ENCODE results near the gene TIMM29.

TIMM29 gene

DNA sequence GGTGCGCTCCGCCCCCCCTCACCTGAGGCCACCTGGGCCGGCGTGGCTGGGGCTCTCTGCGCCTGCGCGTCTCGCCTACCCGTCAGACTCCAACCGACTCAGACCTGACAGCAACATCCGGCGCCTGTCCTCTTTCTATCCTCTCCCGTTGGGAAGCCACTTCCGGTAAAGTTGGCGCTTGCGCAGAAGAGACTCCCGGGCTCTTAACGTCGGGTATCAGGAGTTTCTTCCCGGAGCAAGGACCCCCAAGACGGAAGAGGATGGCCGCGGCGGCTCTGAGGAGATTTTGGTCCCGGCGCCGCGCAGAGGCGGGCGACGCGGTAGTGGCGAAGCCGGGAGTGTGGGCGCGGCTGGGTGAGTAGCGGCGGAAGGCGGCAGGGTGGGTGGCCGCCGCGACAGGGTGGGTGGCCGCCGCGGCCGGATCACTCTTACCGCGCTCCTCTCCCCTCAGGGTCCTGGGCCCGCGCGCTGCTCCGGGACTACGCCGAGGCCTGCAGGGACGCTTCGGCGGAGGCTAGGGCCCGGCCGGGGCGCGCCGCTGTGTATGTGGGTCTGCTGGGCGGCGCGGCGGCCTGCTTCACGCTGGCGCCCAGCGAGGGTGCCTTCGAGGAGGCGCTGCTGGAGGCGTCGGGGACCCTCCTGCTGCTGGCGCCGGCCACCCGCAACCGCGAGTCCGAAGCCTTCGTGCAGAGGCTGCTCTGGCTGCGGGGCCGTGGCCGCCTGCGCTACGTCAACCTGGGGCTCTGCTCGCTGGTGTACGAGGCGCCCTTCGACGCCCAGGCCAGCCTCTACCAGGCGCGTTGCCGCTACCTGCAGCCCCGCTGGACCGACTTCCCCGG, at the start of gene TIMM29, which contains the start of gene YIPF2:
Gene TIMM29, plus strand, starts transcription at position 249 of the 839 bp plus-strand sequence. Its CDS starts 12 bp downstream, at position 261.
Gene YIPF2, minus strand, starts transcription at position 77 of the 839 bp plus-strand sequence. CDS start 229 bp downstream, outside the sequence.
- DNase-seq (ENCODE audit: low read depth), result peak; percentile 91

DNA sequence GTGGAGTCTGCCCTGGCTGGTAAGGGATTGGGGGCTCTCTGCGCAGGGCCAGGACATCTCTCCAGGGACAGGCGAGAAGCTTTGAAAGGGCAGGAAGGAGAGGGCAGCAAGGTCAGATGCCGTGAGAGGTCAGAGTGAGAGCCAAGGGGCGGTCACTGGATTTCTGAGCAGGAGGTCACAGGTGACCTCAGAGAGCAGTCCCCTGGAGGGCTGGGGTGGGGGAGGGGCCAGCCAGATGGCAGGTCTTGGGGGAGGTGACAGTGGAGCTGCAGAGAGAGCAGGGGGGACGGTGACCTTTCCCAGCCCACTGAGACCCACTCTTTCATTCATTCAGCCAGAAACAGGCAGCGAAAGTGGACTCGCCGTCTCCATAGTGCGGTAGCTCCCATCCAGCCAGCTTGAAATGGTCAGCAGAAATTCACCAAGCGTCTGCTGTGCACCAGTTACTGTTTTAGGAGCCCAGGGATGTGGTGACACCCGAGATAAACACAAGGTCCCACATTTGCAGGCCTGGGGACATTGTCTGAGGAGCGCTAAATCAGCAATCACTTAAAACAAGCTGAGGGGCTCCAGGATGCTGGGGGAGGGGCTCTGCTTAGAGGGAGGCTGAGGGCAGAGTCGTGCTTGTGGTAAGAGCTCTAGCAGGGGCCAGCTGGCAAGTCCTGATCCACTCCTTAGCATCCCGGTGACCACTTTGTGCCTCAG, 47.1 kb upstream of the TIMM29 start:
- no peak for DNase-seq (ENCODE audit: low read depth)

DNA sequence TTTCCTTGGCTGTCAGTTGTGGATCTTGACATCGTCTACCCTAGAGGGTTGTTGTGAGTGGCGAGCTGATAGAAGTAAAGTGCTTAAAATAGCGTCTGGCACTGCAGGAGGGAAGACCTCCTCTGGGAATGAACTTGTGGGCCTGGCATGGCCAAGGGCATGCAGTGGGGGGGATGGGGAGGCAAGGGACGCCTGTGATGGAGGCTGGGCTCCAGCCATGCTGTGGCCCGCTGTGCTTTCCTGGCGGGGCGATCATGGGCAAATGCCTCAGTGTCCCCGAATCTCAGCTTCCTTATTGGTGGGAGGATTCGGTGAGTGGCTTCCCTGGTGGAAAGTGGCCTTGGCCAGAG, 46.5 kb upstream of the TIMM29 start:
- DNase-seq (ENCODE audit: low read depth), result no peak

DNA sequence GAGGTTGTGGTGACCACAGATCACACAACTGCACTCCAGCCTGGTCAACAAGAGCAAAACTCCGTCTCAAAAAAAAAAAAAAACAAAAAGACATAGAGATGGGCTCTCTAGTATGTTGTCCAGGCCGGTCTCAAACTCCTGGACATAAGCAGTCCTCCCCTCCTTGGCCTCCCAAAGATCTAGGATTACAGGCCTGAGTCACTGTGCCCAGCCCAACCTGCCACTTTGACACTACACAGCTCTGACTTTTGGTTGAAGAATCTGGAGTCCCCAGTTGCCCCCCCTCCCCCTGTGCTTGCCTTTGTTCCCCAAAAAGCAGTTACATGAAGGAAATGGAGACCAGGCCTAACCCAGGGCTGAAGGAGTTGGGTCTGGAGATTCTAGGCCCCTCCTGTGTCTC, 44.3 kb upstream of the TIMM29 start:
- DNase-seq (ENCODE audit: low read depth), result no peak

DNA sequence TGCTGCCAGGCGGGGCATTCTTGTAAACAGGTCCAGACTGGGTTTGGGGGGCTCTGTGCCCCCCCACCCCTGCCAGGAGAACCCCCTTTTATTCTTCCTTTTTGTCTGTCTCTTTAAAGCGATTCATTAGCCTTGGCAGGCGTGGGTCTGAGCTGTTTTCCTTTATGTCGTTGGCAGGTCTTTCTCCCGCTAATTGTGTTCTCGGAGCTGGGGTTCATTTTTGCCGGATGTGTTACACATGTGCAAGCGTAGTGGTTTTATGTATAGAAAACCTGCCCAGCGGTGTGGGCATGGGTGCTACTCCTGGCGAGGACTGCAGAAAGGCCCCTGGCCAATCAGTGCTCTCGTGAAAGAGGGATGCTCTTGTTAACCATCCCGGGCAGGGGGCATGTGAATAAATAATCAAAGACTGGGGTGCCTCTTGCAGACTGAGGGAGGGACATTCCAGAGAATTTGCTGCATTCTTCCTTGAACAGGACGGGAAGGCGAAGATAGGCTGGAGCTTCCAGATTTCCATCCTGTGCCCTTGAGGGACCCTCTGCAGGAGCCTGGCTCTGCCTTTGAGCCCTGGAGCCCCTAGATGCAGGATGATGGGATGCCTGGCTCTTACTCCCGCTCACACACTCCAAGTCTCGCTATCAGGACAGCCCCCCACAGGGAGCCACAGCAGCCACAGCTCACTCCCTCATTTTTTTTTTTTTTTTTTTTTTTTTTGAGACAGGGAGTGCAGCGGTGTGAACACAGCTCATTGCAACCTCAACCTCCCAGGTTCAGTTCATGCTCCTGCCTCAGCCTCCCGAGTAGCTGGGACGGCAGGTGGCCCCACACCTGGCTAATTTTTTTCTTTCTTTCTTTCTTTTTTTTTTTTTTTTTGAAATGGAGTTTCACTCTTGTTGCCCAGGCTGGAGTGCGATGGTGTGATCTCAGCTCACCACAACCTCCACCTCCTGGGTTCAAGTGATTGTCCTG, 43.1 kb upstream of the TIMM29 start:
- no peak for DNase-seq (ENCODE audit: low read depth)

DNA sequence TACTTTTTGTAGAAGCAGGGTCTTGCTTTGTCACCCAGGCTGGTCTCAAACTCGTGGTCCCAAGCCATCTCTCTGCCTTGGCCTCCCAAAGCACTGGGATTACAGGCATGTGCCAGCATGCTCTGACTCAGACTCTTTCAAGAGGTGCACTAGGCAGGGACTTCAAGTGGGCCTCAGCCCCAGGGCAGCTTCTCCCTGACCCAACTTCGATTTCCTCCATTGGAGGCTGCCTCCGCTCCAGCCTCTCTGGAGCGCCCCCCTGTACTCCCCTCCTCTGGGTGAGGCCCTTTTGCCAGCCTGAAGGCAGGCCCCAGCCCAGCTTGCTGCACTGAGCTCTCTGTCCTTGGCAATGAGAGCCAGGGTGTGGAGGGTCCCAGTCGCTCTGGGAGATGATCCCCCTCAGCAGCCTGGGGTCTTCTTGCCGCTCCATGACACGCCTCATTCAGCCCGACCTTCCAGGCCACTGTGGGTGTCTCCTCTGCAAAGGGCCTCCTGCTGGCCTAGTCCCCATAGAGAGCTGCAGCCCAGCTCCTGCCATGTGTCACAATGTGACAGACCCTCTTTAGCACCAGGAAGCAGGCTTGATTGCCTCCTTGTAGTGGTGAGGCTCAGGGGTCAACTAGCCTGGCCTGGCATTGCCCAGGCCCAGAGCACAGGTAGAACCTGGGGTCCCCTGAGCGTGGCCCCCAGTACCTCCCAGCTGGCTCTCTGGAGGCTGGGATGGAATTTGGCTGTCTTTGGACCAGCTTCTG, 40.8 kb upstream of the TIMM29 start:
- no peak for DNase-seq (ENCODE audit: low read depth)

DNA sequence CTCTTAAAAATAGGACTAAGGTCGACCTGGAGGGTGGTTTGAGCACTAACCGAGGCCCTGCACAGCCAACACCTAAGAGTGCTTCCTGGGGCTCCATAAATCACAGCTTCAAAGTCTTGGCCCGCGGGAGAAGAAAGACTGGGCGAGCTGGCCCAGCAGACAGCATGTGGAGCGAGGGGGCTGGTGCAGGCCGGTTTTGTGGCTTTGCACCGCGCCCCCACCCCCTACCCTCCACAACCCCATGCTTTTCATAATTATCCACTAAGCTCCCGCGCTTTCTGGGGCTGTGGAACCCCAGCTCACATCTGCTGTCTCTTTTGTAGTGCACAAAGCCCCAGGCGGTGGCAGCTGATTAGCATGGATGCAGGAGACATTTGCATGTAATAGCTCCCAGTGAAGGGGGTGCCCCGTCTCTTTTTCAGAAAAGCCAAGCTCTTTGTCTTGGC, 40.2 kb upstream of the TIMM29 start:
- DNase-seq (ENCODE audit: low read depth), result no peak

DNA sequence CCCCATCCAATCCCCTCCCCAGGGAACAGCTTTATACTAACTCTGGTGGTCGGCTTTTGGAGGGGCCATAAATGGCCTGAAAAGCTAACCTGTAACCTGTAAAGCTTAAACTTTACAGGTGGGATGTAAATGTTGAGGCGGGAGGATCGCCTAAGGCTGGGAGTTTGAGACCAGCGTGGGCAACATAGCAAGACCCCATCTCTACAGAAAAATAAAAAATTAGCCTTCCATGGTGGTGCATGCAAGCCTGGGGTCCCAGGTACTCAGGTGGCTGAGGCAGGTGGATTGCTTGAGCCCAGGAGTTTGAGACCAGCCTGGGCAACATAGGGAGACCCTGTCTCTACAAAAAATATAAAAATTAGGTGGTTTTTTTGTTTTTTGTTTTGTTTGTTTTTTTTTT, 38.7 kb upstream of the TIMM29 start:
- DNase-seq (ENCODE audit: low read depth), result no peak

DNA sequence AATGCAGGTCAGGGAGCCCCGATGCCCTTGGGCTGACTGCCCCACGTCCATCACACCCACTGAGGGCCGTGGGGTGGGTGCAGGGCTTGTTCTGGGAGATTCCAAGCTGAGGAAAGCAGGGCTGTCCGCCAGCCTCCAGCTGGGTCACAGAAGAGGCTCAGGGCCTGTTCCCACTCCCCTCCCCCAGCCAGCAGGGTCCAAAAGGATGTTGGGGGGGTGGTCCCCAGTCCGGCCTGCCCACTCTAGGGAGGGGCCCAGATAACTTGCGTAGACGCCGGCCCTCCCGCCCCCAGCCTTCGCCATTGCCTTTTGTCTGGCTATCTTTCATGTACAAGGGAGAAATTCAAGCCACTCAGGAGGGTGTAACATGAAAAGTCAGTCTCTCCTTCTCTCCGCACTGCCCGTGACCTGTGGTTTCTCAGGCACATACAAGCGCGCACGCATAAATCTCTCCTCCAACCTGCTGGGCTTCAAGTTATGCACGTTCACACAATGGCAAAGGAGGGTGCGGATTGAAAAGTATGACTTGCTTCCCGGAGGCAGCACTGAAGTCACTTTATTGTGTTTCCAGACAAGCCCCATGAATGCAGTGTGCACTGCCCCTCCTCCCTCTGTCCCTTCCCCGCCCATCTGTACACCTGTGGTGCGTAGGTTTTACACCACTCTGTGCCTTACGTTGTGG, 37.1 kb upstream of the TIMM29 start:
- no peak for DNase-seq (ENCODE audit: low read depth)

DNA sequence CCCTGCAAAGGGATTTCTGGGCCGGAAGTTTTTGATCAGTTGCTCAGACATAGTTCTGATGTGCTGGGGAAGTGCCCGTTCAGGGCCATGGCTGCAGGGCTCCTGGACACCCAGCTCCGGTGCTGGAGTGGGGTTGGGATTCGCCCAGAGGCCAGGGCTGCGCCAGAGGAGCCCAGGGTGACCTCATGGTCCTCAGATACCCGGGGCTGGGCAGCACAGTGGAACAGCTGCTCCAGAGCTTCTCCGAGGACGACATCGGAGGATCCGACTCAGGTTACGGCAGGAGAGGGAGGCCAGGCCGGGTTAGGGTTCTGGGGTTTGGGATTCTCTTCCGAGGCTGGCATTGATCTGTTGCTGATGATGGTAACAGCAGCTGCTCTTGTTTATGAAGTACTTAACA, 36.4 kb upstream of the TIMM29 start:
- DNase-seq (ENCODE audit: low read depth), result no peak

DNA sequence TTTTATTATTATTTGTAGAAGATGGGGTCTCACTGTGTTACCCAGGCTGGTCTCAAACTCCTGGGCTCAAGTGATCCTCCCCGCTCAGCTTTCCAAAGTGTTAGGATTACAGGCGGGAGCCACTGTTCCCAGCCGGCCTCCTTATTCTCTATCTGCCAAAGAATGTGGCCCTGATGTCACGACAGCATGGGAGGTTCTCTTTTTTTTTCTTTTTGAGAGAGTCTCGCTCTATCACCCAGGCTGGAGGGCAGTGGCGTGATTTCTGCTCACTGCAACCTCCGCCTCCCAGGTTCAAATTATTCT, 33.7 kb upstream of the TIMM29 start:
- DNase-seq (ENCODE audit: low read depth), result no peak

DNA sequence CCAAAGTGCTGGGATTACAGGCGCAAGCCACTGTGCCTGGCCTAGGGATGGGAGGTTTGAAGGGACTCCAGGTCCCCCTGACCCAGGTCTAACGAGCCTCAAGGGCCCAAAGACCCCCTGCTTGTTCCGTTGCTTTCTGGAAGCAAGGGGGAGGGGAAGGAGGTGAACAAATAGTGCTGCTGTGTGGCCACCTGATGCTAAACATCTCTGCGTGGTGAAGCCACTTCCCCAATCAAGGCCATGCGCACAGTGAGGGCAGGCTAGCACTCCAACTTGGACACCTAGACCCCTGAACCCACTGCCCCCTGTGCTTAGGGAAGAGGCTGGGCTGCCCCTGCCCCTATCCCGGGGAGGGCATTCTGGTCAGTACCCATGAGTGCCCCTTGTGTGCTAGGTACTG, 33.2 kb upstream of the TIMM29 start:
- no peak for DNase-seq (ENCODE audit: low read depth)

DNA sequence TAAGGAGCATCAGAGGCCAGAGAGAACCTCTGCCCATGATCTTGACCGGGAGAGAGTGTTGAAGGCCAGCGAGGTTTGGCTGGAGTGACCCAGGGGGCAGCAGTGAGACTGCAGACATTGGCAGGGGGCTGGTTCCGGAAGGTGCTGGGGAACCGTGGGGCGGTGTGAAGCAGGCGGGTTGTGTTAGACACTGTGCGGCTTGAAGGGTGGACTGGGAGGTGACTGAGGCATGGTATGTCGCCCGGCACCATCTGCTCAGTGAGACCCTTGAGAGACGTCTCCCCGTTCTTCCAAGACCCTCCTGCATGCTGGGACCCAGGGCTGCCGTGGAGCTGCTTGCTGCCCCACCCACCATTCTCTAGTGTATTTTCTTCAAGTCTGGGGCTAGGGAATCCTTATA, 32.7 kb upstream of the TIMM29 start:
- DNase-seq (ENCODE audit: low read depth), result no peak

DNA sequence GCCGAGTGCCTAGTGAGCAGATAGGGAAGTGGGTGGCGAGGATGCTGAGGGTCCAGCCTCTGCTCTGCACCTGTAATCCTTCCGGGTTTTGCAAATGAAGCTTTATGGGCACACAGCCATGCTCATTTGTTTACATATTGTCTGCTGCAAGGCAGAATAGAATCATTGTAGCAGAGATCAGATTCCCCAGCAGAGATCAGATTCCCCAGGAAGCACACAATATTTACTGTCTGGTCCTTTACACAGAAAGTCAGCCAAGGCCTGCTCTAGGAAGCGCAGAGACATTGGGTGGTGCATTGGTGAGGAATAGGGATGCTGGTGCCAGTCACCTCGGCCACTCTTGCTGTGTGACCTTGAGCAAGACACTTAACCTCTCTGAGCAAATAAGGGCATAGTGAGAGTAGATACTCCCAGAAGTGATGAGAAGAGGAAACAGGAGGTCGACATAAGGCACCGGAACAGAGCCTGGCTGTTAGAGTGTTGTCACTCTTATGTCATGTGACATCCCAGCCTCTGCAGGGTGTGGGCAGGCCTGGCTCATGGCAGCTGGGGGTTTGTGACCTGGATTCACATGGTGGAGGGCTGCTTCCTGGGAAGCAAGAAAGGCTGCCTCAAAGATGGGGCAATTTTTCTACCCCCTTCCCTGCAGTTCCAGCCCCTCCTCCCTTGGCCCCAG, 31.6 kb upstream of the TIMM29 start:
- no peak for DNase-seq (ENCODE audit: low read depth)

DNA sequence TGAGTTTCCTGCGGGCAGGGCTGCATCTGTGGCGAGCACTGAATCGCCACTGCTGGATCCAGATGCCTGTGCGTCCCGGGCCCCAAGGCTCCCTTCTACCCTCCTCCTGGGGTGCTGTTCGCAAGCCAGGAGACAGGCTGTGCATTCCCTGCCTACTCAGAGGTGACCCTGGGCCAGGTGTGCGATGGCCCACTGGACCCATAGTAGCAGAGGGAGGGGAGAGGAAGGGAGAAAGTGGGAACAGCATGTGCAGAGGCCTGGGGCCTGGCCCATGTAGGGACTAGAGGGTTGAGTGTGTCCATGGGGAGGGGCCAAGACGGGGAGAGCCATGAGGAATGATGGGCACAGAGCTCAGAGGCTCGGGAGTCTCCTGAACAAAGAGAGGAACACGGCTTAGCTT, 30.0 kb upstream of the TIMM29 start:
- no peak for DNase-seq (ENCODE audit: low read depth)

DNA sequence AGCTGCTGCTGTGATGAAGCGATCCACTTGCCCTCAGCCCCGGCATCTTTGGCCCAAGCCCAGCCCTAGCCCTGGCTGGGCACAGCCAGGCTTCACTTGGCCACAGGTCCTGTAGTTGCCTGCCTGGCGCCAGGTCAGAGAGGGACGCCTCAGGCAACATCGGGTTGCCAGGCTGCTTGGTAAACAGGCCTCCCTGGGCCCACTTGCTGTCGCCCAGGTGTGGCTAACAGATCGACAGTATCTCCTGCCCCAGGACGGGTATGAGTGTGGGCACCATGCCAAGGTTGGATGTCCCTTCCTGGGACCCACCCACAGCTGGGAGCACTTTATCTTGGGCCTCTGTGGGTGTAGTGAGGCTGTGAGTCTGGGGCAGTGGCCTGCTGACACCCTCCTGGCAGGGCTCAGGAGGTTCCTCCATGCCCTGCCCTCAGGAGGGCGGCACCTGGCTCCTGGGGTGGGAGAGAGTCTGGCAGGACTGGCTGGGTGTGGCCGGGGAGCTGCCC, 29.4 kb upstream of the TIMM29 start:
- no peak for DNase-seq (ENCODE audit: low read depth)

DNA sequence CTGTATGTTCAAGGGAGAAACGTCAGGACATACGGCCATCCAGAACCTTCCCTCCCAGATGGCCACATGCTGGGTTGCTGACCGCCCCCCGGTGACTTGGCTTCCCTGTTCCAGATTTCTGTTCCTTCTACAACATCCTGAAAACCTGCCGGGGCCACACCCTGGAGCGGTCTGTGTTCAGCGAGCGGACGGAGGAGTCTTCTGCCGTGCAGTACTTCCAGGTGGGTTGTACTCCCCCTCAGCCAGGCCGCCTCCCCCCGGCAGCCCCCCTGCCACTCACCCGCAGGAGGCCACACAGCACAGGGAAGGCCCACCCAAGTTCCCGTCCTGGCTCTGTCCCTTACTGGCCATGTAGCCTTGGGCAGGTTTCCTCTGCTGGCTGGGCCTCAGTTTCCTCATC, 20.7 kb upstream of the TIMM29 start:
- no peak for DNase-seq (ENCODE audit: low read depth)

DNA sequence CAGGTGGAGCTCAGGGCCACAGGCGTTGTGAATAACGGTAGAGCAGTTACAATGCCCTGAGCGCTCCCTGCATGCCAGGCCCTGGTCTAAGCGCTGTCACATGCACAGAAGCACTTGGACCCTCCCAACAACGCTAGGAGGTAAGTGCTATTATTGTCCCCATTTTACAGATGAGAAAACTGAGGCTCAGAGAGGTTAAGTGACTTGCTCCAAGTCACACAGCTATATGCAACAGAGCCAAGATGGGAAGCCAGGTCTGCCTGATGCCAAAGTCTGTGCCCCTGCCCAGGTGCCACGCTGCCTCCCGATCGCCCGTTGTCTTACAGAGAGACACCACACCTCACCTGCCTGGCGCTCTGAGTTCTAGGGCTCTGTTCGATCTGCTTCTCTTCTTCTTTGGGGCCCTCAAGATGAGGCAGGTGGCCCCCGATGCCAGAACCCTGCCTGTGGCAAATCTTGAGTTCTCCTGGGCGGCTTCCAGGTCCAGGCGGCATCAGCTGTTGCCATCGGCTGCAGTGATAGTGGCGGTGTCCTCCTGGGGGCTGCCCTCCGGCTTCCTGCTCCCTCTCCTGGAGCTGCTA, 20.1 kb upstream of the TIMM29 start:
- DNase-seq (ENCODE audit: low read depth), result no peak

DNA sequence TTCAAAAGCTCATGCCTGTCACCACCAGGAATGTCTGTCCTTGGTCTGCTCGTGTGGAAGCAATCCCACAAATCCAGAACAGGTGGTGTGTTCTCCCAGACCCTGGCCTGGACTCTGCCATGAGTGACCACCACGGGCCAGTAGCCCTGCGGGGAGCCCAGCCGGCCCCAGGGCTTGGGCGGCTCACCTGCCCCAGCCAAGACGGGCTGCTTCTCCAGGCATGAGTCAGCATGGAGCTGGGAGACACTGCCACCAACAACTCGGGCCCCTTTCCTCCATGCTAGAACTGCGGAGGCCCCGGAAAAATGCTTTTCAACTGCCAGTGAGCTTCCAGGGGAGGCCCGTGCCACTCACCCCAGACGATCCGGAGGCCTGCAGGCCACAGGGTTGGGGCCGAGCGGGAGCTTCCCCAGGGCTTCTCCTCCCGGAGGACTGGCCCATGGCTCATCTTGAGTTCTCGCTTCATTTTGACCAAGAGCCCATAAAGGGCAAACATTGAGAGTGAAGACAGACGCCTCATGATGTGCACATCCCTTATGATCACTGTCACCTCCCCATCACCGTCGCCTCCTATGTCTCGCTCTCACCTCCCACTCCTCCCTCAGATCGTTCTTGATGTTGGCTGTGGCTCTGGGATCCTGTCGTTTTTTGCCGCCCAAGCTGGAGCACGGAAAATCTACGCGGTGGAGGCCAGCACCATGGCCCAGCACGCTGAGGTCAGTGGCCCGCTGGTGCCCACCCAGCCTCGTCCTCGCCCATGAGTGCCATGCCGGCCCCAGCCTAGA, 16.8 kb upstream of the TIMM29 start:
- no peak for DNase-seq (ENCODE audit: low read depth)

Measured in stimulated activated CD4-positive, alpha-beta T cell treated with anti-CD3 and anti-CD28 coated beads, Interleukin-2, amount 100 ng/mL, for 4 hours (primary cell).